Endothelial cell of umbilical vein (primary cell): ENCODE results near the gene MECP2. TPM values are rescaled to one million over a fixed set of nuclear protein-coding genes. Genes with fewer than 3 reads are reported as not detected.

Experiments used
- BruUV-seq: library from RNA; stranded (reverse); fragments of 400-500 nt; replicated peaks from 2 replicates; lab custom pipeline; 2021; lab: Mats Ljungman, UMichigan
- CTCF ChIA-PET: fragments of 300-600, 350-600 bp; sonication (Branson Sonifier 250); formaldehyde crosslinking; loops from one replicate; lab custom pipeline; 2021; ENCODE audit warnings: antibody characterized with exemption, inconsistent platforms; lab: Charles Lee
- POLR2A ChIA-PET: fragments of 300-600, 350-600 bp; sonication (Branson Sonifier 250); formaldehyde crosslinking; loops from one replicate; lab custom pipeline; 2021; ENCODE audit warnings: antibody characterized with exemption, inconsistent platforms; lab: Charles Lee
- DNase-seq: peaks from one replicate; pipeline ENCODE4 v3.0.0-alpha.2; 2011; ENCODE audit warnings: low read depth, low spot score
- FAIRE-seq: peaks from 2 replicates; lab custom pipeline; 2011; peaks lifted over from hg19 to GRCh38; lab: Jason Lieb, UNC
- H2AFZ ChIP-seq: 2 replicates; pipeline ENCODE4 v1.6.0; 2012; ENCODE audit warnings: low read depth, low read length, control low read depth, inconsistent platforms
- H3K27ac ChIP-seq: 2 replicates; pipeline ENCODE4 v1.5.1; 2011; ENCODE audit warnings: low read depth, mild to moderate bottlenecking, control low read depth, low read length, moderate library complexity; ENCODE audit not compliant: insufficient read depth
- H3K27me3 ChIP-seq, 2 experiments: 2 replicates each; pipeline versions ENCODE4 v1.6.0 to v1.6.1; 2011; ENCODE audit warnings: low read length in 2 of 2, mixed read lengths in 1 of 2; ENCODE audit not compliant: control insufficient read depth in 2 of 2, insufficient read depth in 2 of 2
- H3K36me3 ChIP-seq, 2 experiments: 2 replicates in 1 of 2; 3 replicates in 1 of 2; pipeline ENCODE4 v1.5.1; 2011; ENCODE audit warnings: low read length in 2 of 2, mild to moderate bottlenecking in 1 of 2, moderate library complexity in 1 of 2; ENCODE audit not compliant: control insufficient read depth in 2 of 2, insufficient read depth in 2 of 2; ENCODE audit errors: extremely low read depth in 1 of 2
- H3K4me1 ChIP-seq: 3 replicates; pipeline ENCODE4 v1.5.1; 2011; ENCODE audit warnings: mild to moderate bottlenecking, low read length; ENCODE audit not compliant: control insufficient read depth, insufficient read depth; ENCODE audit errors: extremely low read depth
- H3K4me2 ChIP-seq: 2 replicates; pipeline ENCODE4 v1.6.1; 2011; ENCODE audit warnings: low read length, control low read depth, mixed read lengths; ENCODE audit not compliant: insufficient read depth
- H3K4me3 ChIP-seq, 3 experiments: fragments of 200-600 bp in 1 of 3; sonication (generic), shearing (Covaris generic) in 1 of 3; replicated peaks in 1 of 3; 2 replicates each; pipeline ENCODE4 v1.5.1; 2011 to 2016; ENCODE audit warnings: control low read depth in 3 of 3, low read length in 3 of 3, mild to moderate bottlenecking in 2 of 3, inconsistent platforms in 1 of 3, low read depth in 1 of 3, moderate library complexity in 1 of 3; ENCODE audit not compliant: insufficient read depth in 1 of 3
- H3K79me2 ChIP-seq: 2 replicates; pipeline ENCODE4 v1.6.0; 2012; ENCODE audit warnings: low read length, inconsistent platforms; ENCODE audit not compliant: control insufficient read depth, insufficient read depth
- H3K9ac ChIP-seq: replicated peaks from 2 replicates; pipeline ENCODE3; 2011; ENCODE audit warnings: low read length, control low read depth; ENCODE audit not compliant: insufficient read depth; ENCODE audit errors: extremely low read depth
- H3K9me1 ChIP-seq: replicated peaks from 3 replicates; pipeline ENCODE4 v1.6.0; 2011; ENCODE audit warnings: mild to moderate bottlenecking, low read length; ENCODE audit not compliant: control insufficient read depth, insufficient read depth; ENCODE audit errors: extremely low read depth
- H3K9me3 ChIP-seq: replicated peaks from 2 replicates; pipeline ENCODE4 v1.5.1; 2012; ENCODE audit warnings: low read length, inconsistent platforms; ENCODE audit not compliant: control insufficient read depth, insufficient read depth
- H4K20me1 ChIP-seq: replicated peaks from 2 replicates; pipeline ENCODE3; 2011; ENCODE audit warnings: mild to moderate bottlenecking, low read length; ENCODE audit not compliant: control insufficient read depth, insufficient read depth; ENCODE audit errors: extremely low read depth
- EZH2 ChIP-seq: IDR thresholded peaks from 2 replicates; pipeline ENCODE4 v1.6.1; 2012; ENCODE audit warnings: borderline replicate concordance, low read depth, mild to moderate bottlenecking, moderate library complexity, low read length, inconsistent platforms; ENCODE audit not compliant: severe bottlenecking
- FOS ChIP-seq: IDR thresholded peaks from 2 replicates; pipeline ENCODE4 v1.6.1; 2011; ENCODE audit warnings: mild to moderate bottlenecking, low read length, moderate library complexity, borderline replicate concordance; ENCODE audit not compliant: insufficient read depth
- GATA2 ChIP-seq: IDR thresholded peaks from 2 replicates; pipeline ENCODE4 v1.7.0; 2011; ENCODE audit warnings: low read depth, mild to moderate bottlenecking, moderate library complexity, mixed read lengths, low read length; ENCODE audit not compliant: insufficient read length, insufficient read depth
- JUN ChIP-seq: IDR thresholded peaks from 2 replicates; pipeline ENCODE4 v1.6.1; 2011; ENCODE audit warnings: borderline replicate concordance, low read depth; ENCODE audit not compliant: insufficient read length, insufficient read depth
- MYC ChIP-seq: IDR thresholded peaks from one replicate; pipeline ENCODE4 v1.6.1; 2011; ENCODE audit warnings: mild to moderate bottlenecking, low read depth, low read length
- POLR2A ChIP-seq: IDR thresholded peaks from 2 replicates; pipeline ENCODE4 v1.6.1; 2012; ENCODE audit warnings: low read depth, mild to moderate bottlenecking, control low read depth, low read length
- POLR2AphosphoS5 ChIP-seq: IDR thresholded peaks from 2 replicates; pipeline ENCODE4 v1.6.1; 2012; ENCODE audit warnings: low read depth, mild to moderate bottlenecking, control low read depth, low read length, moderate library complexity; ENCODE audit not compliant: insufficient read depth
- dilution Hi-C: fragments of 300-500 bp; cut with MboI; formaldehyde crosslinking; loops from one replicate; pipeline ENCODE4 v1.15.0; 2019; ENCODE audit warnings: low sequenced_read_pairs; ENCODE audit not compliant: extremely low pct_ligation_motif_present
- intact Hi-C: fragments of 100-400 bp; cut with micrococcal nuclease; formaldehyde crosslinking; loops from one replicate; pipeline ENCODE4 v1.10.0; 2022
- polyA plus RNA-seq, 4 experiments: library from polyadenylated mRNA; depleted of rRNA in 3 of 4; stranded (reverse) in 3 of 4; unstranded in 1 of 4; fragments of >200 nt; gene quantifications; 2 replicates each; pipeline versions ENCODE4 v1.2.1 to v1.2.3, GENCODE V29; 2011 to 2012; ENCODE audit warnings: missing spikeins in 1 of 4
- total RNA-seq: library from RNA; stranded (reverse); gene quantifications from 2 replicates; pipeline ENCODE4 v1.2.3, GENCODE V29; 2021
- TF ChIP-seq, protein P1 (sequence below), 2 donors: IDR thresholded peaks; 1 replicate in 1 of 2; 2 replicates in 1 of 2; pipeline ENCODE4 v1.5.1; 2011; ENCODE audit warnings: low read length in 2 of 2, mild to moderate bottlenecking in 2 of 2, moderate library complexity in 2 of 2, control low read depth in 1 of 2, inconsistent platforms in 1 of 2, low read depth in 1 of 2; ENCODE audit not compliant: insufficient read depth in 1 of 2; ENCODE audit errors: extremely low read depth in 1 of 2
- TF ChIP-seq, protein P2 (sequence below): IDR thresholded peaks from 2 replicates; pipeline ENCODE4 v1.6.1; 2011; ENCODE audit not compliant: insufficient read depth, insufficient read length

The MECP2 gene
- total and polyA plus RNA-seq, 2 donors (not counting 3 experiments of a cell fraction or from before 2014, with no cell fraction given): 9.0 to 45.3 TPM

DNA sequence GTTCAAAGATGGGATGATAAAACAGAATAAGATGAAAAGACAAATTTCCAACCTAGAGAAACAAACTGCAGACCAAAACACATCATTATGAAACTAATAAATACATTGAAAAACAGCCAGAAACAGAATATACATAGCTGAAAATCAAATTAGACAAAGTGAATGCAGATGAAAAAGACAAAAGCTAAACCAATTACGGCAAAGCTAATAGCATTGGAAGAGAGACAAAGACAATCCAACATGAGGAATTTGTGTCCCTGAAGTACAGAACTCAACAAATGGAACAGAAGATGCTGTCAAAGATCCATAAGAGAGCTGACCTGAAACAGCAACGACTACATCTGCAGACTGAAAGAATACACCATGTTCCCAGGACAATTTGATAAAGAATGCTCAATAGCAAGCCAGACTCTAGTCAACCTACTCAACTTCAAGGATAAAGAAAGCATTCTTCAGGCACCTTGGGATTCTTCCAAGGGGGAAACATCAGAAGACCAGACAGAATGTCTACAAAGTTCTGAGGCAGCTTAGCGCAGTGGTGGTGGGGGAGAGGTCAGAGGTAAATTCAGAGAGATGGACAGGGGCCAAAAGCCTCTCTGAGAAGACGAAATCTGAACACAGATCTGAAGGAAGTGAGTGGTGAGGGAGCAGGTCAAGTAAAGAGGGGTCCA lies 50.4 kb downstream of the MECP2 start:
- no peaks in the 10 kb centered on the region for H3K27me3 ChIP-seq
- H3K4me3 ChIP-seq: no peak overlapping the region
- peaks cover 46% of the 10 kb centered on the region for H3K79me2 ChIP-seq
- no peaks in the 10 kb centered on the region for H4K20me1 ChIP-seq
- intact Hi-C loops: loop anchor here (2.0 to 10.0 kb wide), 2 partner anchors 50 to 282 kb away; partner anchors contain the start of genes MECP2 and PLXNB3
- dilution Hi-C loops: no loop called here
- TF ChIP-seq EZH2 (no peak), POLR2AphosphoS5 (no peak), JUN (no peak), GATA2 (no peak), MYC (no peak), FOS (no peak), POLR2A (no peak)
- TF ChIP-seq, protein P1, sequence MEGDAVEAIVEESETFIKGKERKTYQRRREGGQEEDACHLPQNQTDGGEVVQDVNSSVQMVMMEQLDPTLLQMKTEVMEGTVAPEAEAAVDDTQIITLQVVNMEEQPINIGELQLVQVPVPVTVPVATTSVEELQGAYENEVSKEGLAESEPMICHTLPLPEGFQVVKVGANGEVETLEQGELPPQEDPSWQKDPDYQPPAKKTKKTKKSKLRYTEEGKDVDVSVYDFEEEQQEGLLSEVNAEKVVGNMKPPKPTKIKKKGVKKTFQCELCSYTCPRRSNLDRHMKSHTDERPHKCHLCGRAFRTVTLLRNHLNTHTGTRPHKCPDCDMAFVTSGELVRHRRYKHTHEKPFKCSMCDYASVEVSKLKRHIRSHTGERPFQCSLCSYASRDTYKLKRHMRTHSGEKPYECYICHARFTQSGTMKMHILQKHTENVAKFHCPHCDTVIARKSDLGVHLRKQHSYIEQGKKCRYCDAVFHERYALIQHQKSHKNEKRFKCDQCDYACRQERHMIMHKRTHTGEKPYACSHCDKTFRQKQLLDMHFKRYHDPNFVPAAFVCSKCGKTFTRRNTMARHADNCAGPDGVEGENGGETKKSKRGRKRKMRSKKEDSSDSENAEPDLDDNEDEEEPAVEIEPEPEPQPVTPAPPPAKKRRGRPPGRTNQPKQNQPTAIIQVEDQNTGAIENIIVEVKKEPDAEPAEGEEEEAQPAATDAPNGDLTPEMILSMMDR (IDR thresholded peaks at IDR 0.05; ENCODE audit: extremely low read depth in 1 of 2, insufficient read depth in 1 of 2, low read depth in 1 of 2, low read length in 2 of 2): no peak
- TF ChIP-seq, protein P2, sequence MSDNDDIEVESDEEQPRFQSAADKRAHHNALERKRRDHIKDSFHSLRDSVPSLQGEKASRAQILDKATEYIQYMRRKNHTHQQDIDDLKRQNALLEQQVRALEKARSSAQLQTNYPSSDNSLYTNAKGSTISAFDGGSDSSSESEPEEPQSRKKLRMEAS: no peak
- ChIA-PET POLR2A (no interaction called here), CTCF (interaction anchor here (0.7 to 2.2 kb wide), 7 partner anchors 20 to 269 kb away, joined by 3 to 39 read pairs (median 4); partner anchors contain the start of gene IRAK1)
- H3K36me3 ChIP-seq: no peaks in the 10 kb centered on the region
- H3K9ac ChIP-seq: peak overlapping the region; percentile 48
- no TSS peak for BruUV-seq
- no peak overlapping the region for H2AFZ ChIP-seq
- H3K4me1 ChIP-seq: peaks cover 32% of the 10 kb centered on the region
- DNase-seq (peak; percentile 26), FAIRE-seq (no peak)
- no peaks in the 10 kb centered on the region for H3K9me1 ChIP-seq
- peak overlapping the region; percentile 69 for H3K4me2 ChIP-seq
- H3K9me3 ChIP-seq: no peaks in the 10 kb centered on the region
- peak overlapping the region; percentile 87 for H3K27ac ChIP-seq
